Osteocyte (in vitro differentiated cells): Measurements from ENCODE around the gene TLX2. TPM values are rescaled to one million over a fixed set of nuclear protein-coding genes. Genes with fewer than 3 reads are reported as not detected.

ENCODE experiments used
- DNase-seq: peaks from one replicate; pipeline ENCODE4 v3.0.0; 2021; ENCODE audit warnings: mixed read lengths; ENCODE audit not compliant: unreplicated experiment; ENCODE audit errors: extremely low spot score
- H3K27ac Mint-ChIP-seq: one replicate; pipeline ENCODE4 v1.8.0; 2021; ENCODE audit warnings: mild to moderate bottlenecking, mixed read lengths; ENCODE audit not compliant: unreplicated experiment
- H3K27me3 Mint-ChIP-seq: one replicate; pipeline ENCODE4 v1.8.0; 2021; ENCODE audit warnings: mixed read lengths; ENCODE audit not compliant: unreplicated experiment
- H3K36me3 Mint-ChIP-seq: one replicate; pipeline ENCODE4 v1.8.0; 2021; ENCODE audit warnings: mixed read lengths; ENCODE audit not compliant: unreplicated experiment
- H3K4me1 Mint-ChIP-seq: one replicate; pipeline ENCODE4 v1.8.0; 2021; ENCODE audit warnings: mixed read lengths; ENCODE audit not compliant: unreplicated experiment
- H3K4me3 Mint-ChIP-seq: one replicate; pipeline ENCODE4 v1.8.0; 2021; ENCODE audit warnings: mild to moderate bottlenecking, moderate library complexity, mixed read lengths; ENCODE audit not compliant: unreplicated experiment
- H3K9me3 Mint-ChIP-seq: one replicate; pipeline ENCODE4 v1.8.0; 2021; ENCODE audit warnings: mixed read lengths; ENCODE audit not compliant: unreplicated experiment
- CTCF ChIP-seq: fragments of 200-600 bp; sonication (generic); IDR thresholded peaks from 2 replicates; pipeline ENCODE4 v1.5.0; 2021; ENCODE audit warnings: antibody characterized with exemption, mild to moderate bottlenecking, moderate library complexity
- total RNA-seq: library from RNA; stranded (reverse); gene quantifications from 2 replicates; pipeline ENCODE4 v1.2.1, GENCODE V29; 2021

Gene TLX2
- total RNA-seq, 1 donor from 2014 or later, result not detected

- H3K9me3 Mint-ChIP-seq, result no peaks in the 10 kb centered on the region
- peaks cover 14% of the 10 kb centered on the region for H3K36me3 Mint-ChIP-seq
- H3K27ac Mint-ChIP-seq, result no peak overlapping the region
- DNase-seq, result no peak
- no peak overlapping the region for H3K4me3 Mint-ChIP-seq
- no peak for TF ChIP-seq CTCF
- peaks cover 17% of the 10 kb centered on the region for H3K4me1 Mint-ChIP-seq
- no peaks in the 10 kb centered on the region for H3K27me3 Mint-ChIP-seq
Observed at GRCh38 chr2:74486141-74486540, 28.1 kb upstream of the TLX2 start.

GRCh38 chr2:74488643-74489481 lies 25.4 kb upstream of the TLX2 start:
- H3K9me3 Mint-ChIP-seq, result no peaks in the 10 kb centered on the region
- no peak overlapping the region for H3K27ac Mint-ChIP-seq
- TF ChIP-seq CTCF, result no peak
- no peak for DNase-seq
- no peak overlapping the region for H3K4me3 Mint-ChIP-seq
- peaks cover 33% of the 10 kb centered on the region for H3K36me3 Mint-ChIP-seq
- H3K4me1 Mint-ChIP-seq, result peaks cover 4% of the 10 kb centered on the region
- no peaks in the 10 kb centered on the region for H3K27me3 Mint-ChIP-seq

GRCh38 chr2:74489906-74490305 lies 24.3 kb upstream of the TLX2 start:
- no peaks in the 10 kb centered on the region for H3K4me1 Mint-ChIP-seq
- no peak for TF ChIP-seq CTCF

GRCh38 chr2:74491648-74492544 lies 22.4 kb upstream of the TLX2 start:
- Mint-ChIP-seq H3K4me3 (no peak overlapping the region), H3K36me3 (peaks cover 36% of the 10 kb centered on the region), H3K9me3 (no peaks in the 10 kb centered on the region), H3K27me3 (peaks cover under 1% of the 10 kb centered on the region), H3K27ac (no peak overlapping the region), H3K4me1 (no peaks in the 10 kb centered on the region)
- DNase-seq, result no peak
- no peak for TF ChIP-seq CTCF

More at GRCh38 chr2:74489906-74490305, 24.3 kb upstream of the TLX2 start:
- H3K36me3 Mint-ChIP-seq, result peaks cover 37% of the 10 kb centered on the region
- no peak overlapping the region for H3K4me3 Mint-ChIP-seq
- DNase-seq, result no peak
- no peak overlapping the region for H3K27ac Mint-ChIP-seq
- no peaks in the 10 kb centered on the region for H3K9me3 Mint-ChIP-seq
- no peaks in the 10 kb centered on the region for H3K27me3 Mint-ChIP-seq

GRCh38 chr2:74493546-74493945 lies 20.7 kb upstream of the TLX2 start:
- no peak overlapping the region for H3K27ac Mint-ChIP-seq
- DNase-seq, result no peak
- peaks cover 16% of the 10 kb centered on the region for H3K27me3 Mint-ChIP-seq
- TF ChIP-seq CTCF, result no peak
- H3K36me3 Mint-ChIP-seq, result peaks cover 38% of the 10 kb centered on the region
- H3K4me3 Mint-ChIP-seq, result no peak overlapping the region
- no peaks in the 10 kb centered on the region for H3K9me3 Mint-ChIP-seq
- peaks cover 13% of the 10 kb centered on the region for H3K4me1 Mint-ChIP-seq
